GM21737 (cell line): ENCODE results near the gene TMEM30B.

Experiments
- ATAC-seq: cut with Tn5 transposase; IDR thresholded peaks from one replicate; pipeline ENCODE4 v1.9.1; 2021; ENCODE audit warnings: mild to moderate bottlenecking, moderate library complexity; ENCODE audit not compliant: unreplicated experiment

The TMEM30B gene

GRCh38 chr14:61300209-61300608 lies 19.1 kb upstream of the TMEM30B start:
- no peak for ATAC-seq

GRCh38 chr14:61298824-61299223 lies 17.7 kb upstream of the TMEM30B start:
- no peak for ATAC-seq

GRCh38 chr14:61297581-61297980 lies 16.4 kb upstream of the TMEM30B start:
- no peak for ATAC-seq

GRCh38 chr14:61296719-61297502 lies 15.8 kb upstream of the TMEM30B start:
- ATAC-seq = no peak

- ATAC-seq = no peak
Observed at GRCh38 chr14:61296151-61296550, 15.0 kb upstream of the TMEM30B start.

- ATAC-seq = no peak
Observed at GRCh38 chr14:61290701-61291100, 9.6 kb upstream of the TMEM30B start.

GRCh38 chr14:61288720-61289119 lies 7.6 kb upstream of the TMEM30B start:
- ATAC-seq = no peak

GRCh38 chr14:61288228-61288627 lies 7.1 kb upstream of the TMEM30B start:
- ATAC-seq = no peak

GRCh38 chr14:61287196-61287595 lies 6.1 kb upstream of the TMEM30B start:
- no peak for ATAC-seq

GRCh38 chr14:61285364-61285763 lies 4.2 kb upstream of the TMEM30B start:
- ATAC-seq = no peak

- ATAC-seq = no peak
Observed at GRCh38 chr14:61284001-61284400, 2.9 kb upstream of the TMEM30B start.

GRCh38 chr14:61282746-61283145 lies 1.6 kb upstream of the TMEM30B start:
- no peak for ATAC-seq

- ATAC-seq = no peak
Observed at GRCh38 chr14:61281948-61282275, 774 bp upstream of the TMEM30B start.

GRCh38 chr14:61280526-61281185 lies 482 bp downstream of the TMEM30B start:
- no peak for ATAC-seq

GRCh38 chr14:61280092-61280525 lies 1.0 kb downstream of the TMEM30B start:
- no peak for ATAC-seq

- ATAC-seq = no peak
Observed at GRCh38 chr14:61279082-61279481, 2.1 kb downstream of the TMEM30B start.

- ATAC-seq = no peak
Observed at GRCh38 chr14:61277784-61278183, 3.4 kb downstream of the TMEM30B start.

GRCh38 chr14:61277232-61277631 lies 3.9 kb downstream of the TMEM30B start:
- ATAC-seq = no peak

- ATAC-seq = no peak
Observed at GRCh38 chr14:61271552-61271951, 9.6 kb downstream of the TMEM30B start.

- no peak for ATAC-seq
Observed at GRCh38 chr14:61270714-61271113, 10.4 kb downstream of the TMEM30B start.

GRCh38 chr14:61269321-61270083 lies 11.6 kb downstream of the TMEM30B start:
- peak; percentile 79 for ATAC-seq

GRCh38 chr14:61268812-61269211 lies 12.3 kb downstream of the TMEM30B start:
- no peak for ATAC-seq
